GM21526 (cell line): ENCODE data around the gene ISG20.
"Not testable (repeated sequence)": the region's sequence is repeated elsewhere in the genome, so short reads cannot be mapped to it uniquely, and the experiment has no call there.

Experiments
- ATAC-seq: cut with Tn5 transposase; IDR thresholded peaks from one replicate; pipeline ENCODE4 v1.9.1; 2021; ENCODE audit warnings: moderate library complexity; ENCODE audit not compliant: unreplicated experiment, low FRiP score

The ISG20 gene

GRCh38 chr15:88617790-88618189, 21.0 kb upstream of the ISG20 start:
- no peak for ATAC-seq

DNA sequence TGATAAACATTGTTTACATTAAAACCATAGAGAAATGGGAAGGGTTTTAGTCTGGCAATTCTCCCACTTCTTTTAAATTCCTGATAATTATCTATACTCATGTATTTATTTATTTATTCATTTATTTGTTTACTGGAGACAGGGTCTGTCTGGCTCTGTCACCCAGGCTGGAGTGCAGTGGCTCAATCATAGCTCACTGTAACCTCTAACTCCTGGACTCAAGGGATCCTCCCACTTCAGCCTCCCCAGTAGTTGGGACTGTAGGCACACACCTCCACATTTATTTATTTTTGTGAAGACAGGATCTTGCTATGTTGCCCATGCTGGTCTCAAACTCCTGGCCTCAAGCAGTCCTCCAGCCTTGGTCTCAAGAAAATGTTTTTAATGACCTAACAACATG, 20.1 kb upstream of the ISG20 start:
- no peak for ATAC-seq

GRCh38 chr15:88619796-88620195, 19.0 kb upstream of the ISG20 start:
- ATAC-seq = no peak

- ATAC-seq = peak; percentile 86
These were observed 17.6 kb upstream of the ISG20 start, which contains the start of gene AEN for GRCh38 chr15:88620995-88621772. Gene AEN (plus strand): TSS chr15:88621340. CDS start chr15:88626210, 4,870 bp downstream.

- ATAC-seq = peak; percentile 46
These were observed 16.8 kb upstream of the ISG20 start for GRCh38 chr15:88621789-88622604.

DNA sequence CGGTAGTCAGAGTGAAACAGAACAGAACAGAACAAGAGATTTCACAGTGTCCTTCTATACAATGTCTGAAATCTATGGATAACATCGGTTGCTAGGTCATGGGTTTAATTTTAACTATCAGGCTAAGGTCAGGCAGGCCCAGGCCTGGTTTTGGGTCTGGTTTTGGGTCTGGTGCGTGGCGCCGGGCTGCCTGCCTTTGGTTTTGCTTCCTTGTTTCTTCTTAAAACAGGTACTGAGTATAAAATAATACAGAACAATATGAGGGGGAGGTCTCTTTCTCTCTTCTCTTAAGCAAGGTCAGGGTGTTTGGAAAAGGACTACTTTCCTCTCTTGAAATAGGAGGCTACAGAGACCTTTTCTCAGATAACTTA, 16.2 kb upstream of the ISG20 start:
- no peak for ATAC-seq

DNA sequence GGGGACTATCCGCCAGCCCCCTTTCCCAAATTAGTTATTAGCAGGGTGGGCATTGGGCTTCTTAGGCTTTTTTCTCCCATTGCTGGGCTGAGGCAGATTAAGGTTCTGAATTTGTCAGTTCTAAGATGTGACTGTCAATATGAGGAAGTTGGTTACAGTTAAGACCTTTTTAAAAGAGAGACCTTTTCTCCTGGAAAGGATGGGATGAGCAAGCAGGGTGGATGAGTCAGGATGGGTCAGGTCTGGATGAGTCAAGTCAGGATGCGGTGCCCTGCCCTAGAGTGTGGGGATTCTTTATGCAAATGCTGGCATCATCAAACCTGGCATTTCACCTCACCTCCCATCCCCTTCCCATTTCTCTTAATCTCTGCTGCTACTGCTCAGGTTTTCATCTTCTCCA, 15.8 kb upstream of the ISG20 start:
- no peak for ATAC-seq

GRCh38 chr15:88623632-88624031, 15.2 kb upstream of the ISG20 start:
- no peak for ATAC-seq

- peak; percentile 42 for ATAC-seq
These were observed 14.5 kb upstream of the ISG20 start for GRCh38 chr15:88624156-88624970.

DNA sequence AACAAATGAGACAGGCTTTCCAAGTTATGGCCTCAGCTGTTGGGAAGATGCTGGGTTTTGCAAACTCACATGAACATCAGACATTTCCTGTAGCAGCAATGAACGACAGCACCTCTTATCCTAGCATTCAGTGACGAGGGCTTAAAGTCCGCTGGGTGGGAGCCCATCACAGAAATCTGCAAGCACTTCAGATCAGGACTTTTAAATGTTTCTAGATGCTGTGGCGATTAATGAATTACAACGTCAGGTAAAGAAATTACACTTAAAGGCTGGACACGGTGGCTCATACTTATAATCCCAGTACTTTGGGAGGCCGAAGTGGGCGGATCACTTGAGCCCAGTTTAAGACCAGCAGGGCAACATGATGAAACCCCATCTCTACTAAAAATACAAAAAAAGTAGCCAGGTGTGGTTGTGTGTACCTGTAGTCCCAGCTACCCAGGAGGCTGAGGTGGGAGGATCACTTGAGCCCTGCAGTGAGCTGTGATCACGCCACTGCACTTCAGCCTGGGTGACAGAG, 13.8 kb upstream of the ISG20 start:
- ATAC-seq = no peak

DNA sequence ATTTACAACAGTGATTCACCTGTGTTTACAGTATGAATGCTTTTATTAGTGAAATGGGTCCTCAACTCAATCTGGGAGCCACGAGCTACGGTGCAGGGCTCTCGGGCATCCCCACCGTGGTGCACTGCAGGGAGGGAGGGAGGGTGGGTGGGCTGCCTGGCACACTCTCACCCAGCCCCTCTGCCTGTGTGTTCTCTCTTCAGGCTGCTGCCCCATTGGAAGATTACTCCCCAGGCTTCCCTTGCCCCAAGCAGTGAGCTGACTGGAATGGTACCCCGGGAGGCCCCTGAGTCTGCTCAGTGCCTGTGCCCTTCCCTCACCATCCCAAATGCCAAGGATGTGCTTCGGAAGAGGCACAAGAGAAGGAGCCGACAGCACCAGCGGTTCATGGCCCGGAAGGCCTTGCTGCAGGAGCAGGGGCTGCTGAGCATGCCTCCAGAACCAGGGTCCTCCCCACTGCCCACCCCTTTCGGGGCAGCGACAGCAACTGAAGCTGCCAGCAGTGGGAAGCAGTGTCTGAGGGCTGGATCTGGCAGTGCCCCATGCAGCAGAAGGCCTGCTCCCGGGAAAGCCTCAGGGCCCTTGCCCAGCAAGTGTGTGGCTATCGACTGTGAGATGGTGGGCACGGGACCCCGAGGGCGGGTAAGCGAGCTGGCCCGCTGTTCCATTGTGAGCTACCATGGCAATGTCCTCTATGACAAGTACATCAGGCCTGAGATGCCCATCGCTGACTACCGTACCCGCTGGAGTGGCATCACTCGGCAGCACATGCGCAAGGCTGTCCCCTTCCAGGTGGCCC, 12.7 kb upstream of the ISG20 start:
- ATAC-seq = no peak

GRCh38 chr15:88627463-88627862, 11.4 kb upstream of the ISG20 start:
- ATAC-seq = peak; percentile 40

DNA sequence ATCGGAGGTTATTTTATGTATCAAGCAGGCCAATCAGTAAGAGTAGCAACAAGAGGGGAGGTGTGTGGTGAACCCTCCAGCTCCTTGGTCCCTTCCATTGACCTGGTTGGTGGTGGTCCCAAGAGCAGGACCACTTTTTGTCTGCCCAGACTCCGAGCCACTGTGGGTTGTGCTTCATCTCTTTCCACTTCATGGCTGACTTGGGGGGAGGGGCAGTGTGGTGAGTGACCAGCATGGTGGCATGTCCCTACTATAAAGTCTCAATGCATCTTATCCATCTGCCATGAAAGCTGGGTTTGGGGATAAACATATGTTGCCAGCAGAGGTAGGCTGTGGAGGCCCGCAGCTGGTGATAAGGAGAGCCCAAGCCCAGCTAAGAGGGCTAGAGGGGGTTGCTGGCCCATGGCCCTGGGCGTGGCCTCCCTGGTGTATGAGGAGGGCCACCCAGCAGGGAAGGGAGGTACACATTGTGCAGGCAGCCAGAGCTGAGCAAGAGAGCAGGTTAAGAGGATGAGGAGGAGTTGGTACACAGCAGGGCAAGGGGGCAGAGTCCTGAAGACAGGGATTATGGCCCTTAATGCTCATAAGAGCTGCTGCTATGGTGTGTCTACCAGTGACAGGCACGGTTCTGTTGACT, 10.7 kb upstream of the ISG20 start:
- no peak for ATAC-seq

DNA sequence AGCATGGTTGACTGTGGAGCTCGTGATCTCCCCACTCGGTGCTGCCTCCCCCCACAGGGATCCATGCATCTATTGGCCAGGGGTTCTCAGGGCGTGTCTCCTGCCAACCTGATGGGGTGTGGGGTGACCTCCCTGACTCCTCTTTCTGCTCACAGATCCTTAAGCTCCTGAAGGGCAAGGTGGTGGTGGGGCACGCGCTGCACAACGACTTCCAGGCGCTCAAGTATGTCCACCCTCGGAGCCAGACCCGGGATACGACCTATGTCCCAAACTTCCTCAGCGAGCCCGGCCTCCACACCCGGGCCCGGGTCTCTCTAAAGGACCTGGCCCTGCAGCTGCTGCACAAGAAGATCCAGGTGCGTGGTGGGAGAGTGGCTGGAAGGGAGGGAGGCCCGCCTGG, 9.7 kb upstream of the ISG20 start:
- ATAC-seq = no peak

GRCh38 chr15:88630141-88630721, 8.6 kb upstream of the ISG20 start:
- ATAC-seq = no peak

GRCh38 chr15:88630798-88631463, 7.9 kb upstream of the ISG20 start:
- no peak for ATAC-seq

GRCh38 chr15:88631464-88632028, 7.3 kb upstream of the ISG20 start:
- ATAC-seq = no peak

GRCh38 chr15:88632797-88633196, 6.0 kb upstream of the ISG20 start:
- not testable (repeated sequence) for ATAC-seq
